Testis (tissue), 2 donors: ENCODE data around the gene SLC26A9.

ENCODE experiments used
- CTCF ChIP-seq, 3 experiments: fragments of 450-650 bp in 2 of 3; fragments of 200-600 bp in 1 of 3; sonication (generic) in 1 of 3; IDR thresholded peaks; one replicate each; pipeline ENCODE4 v1.5.1; 2016 to 2019; ENCODE audit warnings: antibody characterized with exemption in 3 of 3, mild to moderate bottlenecking in 2 of 3, moderate library complexity in 1 of 3
- POLR2A ChIP-seq: fragments of 450-650 bp; IDR thresholded peaks from one replicate; pipeline ENCODE4 v1.6.1; 2017; ENCODE audit warnings: antibody characterized with exemption, mild to moderate bottlenecking, moderate library complexity

GRCh38 chr1:205969229-205969628, 26.0 kb upstream of the SLC26A9 start:
- TF ChIP-seq CTCF (IDR thresholded peaks at IDR 0.05) (no peak), POLR2A (no peak)
